ENCODE measurements around the gene RPLP2.

DNA sequence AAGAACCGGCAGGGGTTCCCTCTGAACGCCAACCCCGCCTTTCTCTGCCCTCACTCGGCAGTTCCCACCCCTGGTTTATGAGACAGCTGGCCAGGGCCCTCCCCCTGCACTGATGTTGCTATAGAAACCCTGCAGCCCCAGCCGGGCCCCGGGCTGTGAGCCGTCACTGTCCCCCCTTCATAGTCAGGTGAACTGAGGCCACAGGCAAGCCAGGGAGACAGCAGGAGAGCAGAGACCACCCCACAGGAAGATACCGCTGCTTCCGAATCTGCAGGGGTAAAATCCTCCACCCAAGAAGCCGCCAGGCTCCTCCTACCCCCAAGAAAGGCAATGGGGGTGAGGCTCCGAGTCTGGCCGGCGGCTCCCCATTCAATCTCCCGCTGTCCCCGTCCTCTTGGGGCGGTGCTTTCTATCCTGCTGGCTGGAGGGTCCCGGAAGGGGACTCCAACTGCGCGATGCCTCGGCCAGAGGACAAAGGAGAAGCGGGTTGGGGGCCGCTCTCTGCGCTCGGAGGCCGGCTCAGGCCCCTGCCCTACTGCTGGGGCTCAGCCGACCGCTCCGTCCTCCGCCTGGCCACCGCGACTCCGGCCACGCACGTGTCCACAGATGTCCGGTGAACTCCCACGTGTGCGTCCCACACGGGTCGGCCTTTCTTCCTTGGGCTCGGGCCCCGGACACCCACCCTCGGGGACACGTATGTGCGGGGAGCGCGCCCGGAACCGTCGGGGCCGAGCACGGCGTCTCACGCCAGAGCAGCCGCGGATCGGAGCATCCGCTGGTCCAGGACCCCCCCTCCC is 12.3 kb upstream of the RPLP2 start:
- no peak for TF ChIP-seq EZH2 (IDR thresholded peaks at IDR 0.05; ENCODE audit: insufficient read depth, poor library complexity, severe bottlenecking)
- TF ChIP-seq EZH2phosphoT487 (IDR thresholded peaks at IDR 0.05; ENCODE audit: insufficient read depth, low read depth), result no peak

All from GM23248 (cell line).